DMS53 (cell line): Measurements from ENCODE around the gene PTPN23.

Experiments
- DNase-seq: peaks from one replicate; lab custom pipeline; 2025; lab: John Stamatoyannopoulos, UW

Gene PTPN23, protein sequence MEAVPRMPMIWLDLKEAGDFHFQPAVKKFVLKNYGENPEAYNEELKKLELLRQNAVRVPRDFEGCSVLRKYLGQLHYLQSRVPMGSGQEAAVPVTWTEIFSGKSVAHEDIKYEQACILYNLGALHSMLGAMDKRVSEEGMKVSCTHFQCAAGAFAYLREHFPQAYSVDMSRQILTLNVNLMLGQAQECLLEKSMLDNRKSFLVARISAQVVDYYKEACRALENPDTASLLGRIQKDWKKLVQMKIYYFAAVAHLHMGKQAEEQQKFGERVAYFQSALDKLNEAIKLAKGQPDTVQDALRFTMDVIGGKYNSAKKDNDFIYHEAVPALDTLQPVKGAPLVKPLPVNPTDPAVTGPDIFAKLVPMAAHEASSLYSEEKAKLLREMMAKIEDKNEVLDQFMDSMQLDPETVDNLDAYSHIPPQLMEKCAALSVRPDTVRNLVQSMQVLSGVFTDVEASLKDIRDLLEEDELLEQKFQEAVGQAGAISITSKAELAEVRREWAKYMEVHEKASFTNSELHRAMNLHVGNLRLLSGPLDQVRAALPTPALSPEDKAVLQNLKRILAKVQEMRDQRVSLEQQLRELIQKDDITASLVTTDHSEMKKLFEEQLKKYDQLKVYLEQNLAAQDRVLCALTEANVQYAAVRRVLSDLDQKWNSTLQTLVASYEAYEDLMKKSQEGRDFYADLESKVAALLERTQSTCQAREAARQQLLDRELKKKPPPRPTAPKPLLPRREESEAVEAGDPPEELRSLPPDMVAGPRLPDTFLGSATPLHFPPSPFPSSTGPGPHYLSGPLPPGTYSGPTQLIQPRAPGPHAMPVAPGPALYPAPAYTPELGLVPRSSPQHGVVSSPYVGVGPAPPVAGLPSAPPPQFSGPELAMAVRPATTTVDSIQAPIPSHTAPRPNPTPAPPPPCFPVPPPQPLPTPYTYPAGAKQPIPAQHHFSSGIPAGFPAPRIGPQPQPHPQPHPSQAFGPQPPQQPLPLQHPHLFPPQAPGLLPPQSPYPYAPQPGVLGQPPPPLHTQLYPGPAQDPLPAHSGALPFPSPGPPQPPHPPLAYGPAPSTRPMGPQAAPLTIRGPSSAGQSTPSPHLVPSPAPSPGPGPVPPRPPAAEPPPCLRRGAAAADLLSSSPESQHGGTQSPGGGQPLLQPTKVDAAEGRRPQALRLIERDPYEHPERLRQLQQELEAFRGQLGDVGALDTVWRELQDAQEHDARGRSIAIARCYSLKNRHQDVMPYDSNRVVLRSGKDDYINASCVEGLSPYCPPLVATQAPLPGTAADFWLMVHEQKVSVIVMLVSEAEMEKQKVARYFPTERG (N-terminal part only)

DNA sequence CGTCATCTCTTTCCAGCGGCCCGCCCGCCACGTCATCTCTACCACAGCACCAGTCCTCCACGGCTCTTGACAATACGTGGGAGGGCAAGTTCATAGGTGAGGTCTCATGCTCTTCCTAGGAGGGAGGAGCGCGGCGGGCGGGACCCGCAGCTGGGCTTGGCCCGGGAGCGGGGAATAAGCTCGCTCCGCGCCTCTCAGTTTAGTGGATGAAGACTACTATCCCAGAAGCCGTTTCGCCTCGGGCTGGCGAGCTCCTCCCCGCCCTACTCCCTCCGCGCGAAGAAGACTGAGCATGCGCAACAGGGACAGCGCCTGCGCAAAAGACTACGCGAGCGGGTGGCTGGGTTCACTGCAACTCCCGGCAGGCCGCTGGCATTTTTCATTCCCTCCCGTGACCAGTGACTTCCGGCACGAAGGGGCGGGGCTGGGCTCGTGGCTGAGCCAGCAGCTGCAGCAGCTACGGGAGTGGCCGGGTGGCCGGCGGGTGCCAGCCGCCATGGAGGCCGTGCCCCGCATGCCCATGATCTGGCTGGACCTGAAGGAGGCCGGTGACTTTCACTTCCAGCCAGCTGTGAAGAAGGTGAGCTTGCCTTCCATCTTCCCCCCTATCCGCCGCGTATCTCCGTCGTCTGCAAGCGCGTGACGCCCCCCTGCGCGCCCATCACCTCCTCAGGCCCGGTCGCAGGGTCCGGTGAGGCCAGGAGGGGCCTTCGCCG, at the start of gene PTPN23:
PTPN23 (plus strand) TSS at position 421 of the 716 bp plus-strand sequence; CDS start at position 497, 76 bp downstream.
- peak; percentile 93 for DNase-seq

GRCh38 chr3:47333907-47334306, 46.9 kb upstream of the PTPN23 start:
- no peak for DNase-seq

DNA sequence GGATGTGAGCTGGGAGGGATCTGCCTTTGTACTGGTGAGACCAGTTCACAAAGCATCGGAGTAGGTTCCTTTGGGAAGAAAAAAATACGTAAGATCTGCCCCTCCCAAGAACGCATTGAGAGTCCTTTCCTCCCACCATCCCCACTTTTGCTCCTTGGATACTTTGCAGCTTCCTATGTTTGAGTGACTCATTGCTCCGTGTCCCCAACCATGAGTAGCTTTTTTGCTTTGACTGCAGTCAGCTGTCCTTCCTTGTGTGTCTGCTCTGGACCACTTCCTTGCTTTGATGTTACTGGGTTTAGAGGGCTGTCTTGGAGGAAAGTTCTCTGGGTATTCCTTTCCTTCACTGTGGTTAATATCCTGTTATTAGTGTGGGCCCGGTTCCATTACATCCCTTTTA, 43.2 kb upstream of the PTPN23 start:
- no peak for DNase-seq

GRCh38 chr3:47339951-47340350, 40.9 kb upstream of the PTPN23 start:
- no peak for DNase-seq

- no peak for DNase-seq
Measured at GRCh38 chr3:47340866-47341265, 40.0 kb upstream of the PTPN23 start.

DNA sequence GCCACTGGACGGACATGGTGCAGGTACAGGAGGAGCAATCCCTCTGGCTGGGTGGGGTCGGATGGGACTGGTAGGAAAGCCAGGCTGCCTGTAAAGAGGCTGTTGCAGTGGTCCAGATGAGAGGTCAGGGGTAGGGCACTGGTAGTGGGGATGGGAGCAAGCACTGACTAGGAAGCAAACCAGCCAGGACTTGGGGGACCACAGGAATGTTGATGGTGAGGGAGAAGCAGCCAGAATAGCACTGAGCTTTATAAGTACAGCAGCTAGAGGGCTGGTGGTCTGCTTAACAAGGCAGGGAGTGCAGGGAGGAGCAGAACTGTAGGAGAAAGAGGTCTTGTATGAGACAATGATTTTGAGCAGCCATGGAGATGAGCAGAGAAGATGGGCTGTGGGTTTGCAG, 38.7 kb upstream of the PTPN23 start:
- DNase-seq = no peak

GRCh38 chr3:47342812-47343211, 38.0 kb upstream of the PTPN23 start:
- no peak for DNase-seq

- DNase-seq = no peak
Measured at GRCh38 chr3:47343471-47343971, 37.3 kb upstream of the PTPN23 start.

- DNase-seq = no peak
Measured at GRCh38 chr3:47344971-47345370, 35.9 kb upstream of the PTPN23 start.

DNA sequence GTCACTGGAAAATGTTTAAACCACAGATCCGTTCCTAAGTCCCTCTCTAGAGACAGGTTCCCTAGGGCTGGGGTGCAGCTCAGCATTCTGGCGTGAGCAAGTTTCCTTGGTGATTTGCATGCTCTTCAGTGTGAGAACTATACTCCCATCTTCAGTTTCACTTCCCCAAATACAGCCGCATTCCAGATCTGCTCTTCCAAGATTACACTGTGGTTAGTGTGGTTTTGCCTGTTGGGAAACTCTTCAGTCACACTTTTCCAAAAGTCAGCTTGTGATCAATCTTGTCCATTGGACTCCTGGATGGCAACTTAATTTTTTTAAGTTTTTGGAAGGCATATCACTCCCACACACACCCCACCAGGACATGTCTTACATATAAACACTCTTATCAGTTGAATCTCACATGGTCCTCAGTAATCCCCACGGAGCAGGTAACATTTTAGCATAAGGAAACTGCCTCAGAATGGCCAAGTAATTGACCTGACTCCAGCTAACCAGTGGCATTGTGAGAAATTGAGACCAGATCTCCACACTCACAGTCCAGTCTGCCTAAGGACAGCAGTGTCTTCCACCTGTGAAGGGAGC, 33.5 kb upstream of the PTPN23 start:
- no peak for DNase-seq

- no peak for DNase-seq
Measured at GRCh38 chr3:47348411-47349154, 32.2 kb upstream of the PTPN23 start.

DNA sequence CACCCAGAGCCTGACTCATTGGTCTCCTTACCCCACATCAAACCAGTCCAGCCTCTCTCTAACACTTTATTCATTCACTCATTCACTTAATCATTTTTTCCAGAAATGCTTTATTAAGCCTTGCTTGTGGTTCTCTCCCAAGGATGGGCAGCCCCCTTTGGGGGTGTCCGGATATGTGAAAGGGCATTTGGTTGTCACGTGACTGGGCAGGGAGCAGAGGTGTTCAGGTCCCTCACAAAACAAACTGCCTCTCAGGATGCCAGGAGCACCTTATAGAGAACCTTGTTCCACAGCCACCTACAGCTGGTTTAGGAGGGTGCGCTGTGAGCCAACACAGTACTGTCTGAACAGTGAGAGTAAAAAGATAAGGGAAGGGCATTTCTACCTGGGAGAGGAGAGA, 25.8 kb upstream of the PTPN23 start:
- DNase-seq = no peak

- DNase-seq = no peak
Measured at GRCh38 chr3:47356201-47356600, 24.6 kb upstream of the PTPN23 start.

DNA sequence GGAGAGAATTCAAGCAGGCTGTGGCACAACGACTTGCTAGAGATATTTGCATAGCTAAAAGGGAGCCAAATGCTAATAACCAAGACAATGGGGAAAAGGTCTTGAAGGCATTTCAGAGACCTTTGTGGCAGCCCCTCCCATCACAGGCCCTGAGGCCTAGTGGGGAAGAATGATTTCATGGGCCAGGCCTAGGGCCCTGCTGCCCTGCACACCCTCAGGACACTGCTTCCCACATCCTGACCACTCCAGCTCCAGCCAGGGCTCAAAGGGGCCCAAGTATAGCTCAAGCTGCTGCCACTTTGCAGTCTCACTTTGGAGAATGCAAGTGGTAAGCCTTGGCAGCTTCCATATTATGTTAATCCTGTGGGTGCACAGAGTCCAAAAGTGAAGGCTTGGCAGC, 21.5 kb upstream of the PTPN23 start:
- DNase-seq = no peak

DNA sequence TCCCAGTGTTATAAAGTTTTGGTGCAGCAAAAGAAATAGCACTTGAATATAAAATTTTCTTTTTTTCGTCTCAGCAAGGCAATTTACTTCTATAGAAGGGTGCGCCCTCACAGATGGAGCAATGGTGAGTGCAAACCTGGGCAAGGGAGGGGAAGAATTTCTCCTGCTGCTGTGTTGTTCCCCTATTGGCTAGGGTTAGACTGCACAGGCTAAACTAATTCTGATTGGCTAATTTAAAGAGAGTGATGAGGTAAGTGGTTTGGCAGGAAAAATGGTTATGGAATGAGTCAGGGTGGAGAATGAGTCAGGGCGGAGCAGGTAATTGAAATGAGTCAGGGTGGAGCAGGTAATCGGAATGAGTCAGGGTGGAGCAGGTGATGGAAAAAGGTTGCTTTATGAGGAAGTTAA, 20.7 kb upstream of the PTPN23 start:
- peak; percentile 4 for DNase-seq

DNA sequence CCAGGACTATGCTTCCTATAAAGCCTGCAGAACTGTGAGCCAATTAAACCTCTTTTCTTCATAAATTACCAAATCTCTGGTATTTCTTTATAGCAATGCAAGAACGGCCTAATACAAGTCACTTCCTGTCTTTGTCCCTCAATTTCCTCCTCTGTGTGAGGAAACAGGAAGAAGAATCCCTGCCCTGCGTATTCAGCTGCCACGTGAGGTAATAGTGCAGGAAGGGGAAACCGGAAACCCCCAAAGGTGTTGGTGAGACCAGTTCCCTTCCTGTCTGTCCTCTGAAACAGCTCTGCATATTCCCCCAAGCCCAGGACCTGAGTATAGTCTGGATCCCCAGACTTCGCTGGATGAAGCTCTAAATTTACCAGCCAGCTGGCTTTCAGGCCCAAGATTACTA, 18.1 kb upstream of the PTPN23 start:
- no peak for DNase-seq

- DNase-seq = no peak
Measured at GRCh38 chr3:47365213-47366153, 15.3 kb upstream of the PTPN23 start.

DNA sequence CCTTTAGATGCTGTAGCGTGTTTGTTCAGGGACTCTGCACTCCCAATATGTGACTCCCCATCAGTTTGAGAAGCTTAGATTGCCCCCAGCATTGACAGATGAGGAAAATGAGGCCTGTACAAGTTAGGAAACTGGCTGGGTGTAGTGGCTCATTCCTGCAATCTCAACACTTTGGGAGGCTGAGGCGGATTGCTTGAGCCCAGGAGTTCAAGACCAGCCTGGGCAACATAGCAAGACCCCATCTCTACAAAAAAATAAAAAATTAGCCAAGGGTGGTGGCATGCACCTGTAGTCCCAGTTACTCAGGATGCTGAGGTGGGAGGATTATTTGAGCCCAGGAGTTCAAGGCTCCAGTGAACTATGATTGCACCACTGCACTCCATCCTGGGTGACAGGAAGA, 14.0 kb upstream of the PTPN23 start:
- no peak for DNase-seq

GRCh38 chr3:47367631-47368030, 13.2 kb upstream of the PTPN23 start:
- DNase-seq = no peak
